LHCN-M2 (cell line): ENCODE measurements around the gene SNX20. TPM values are rescaled to one million over a fixed set of nuclear protein-coding genes. Genes with fewer than 3 reads are reported as not detected.

Source experiments
- DNase-seq: peaks from one replicate; pipeline ENCODE4 v3.0.0-alpha.2; 2012; ENCODE audit warnings: low read depth
- total RNA-seq: library from RNA; depleted of rRNA; stranded (reverse); fragments of >200 nt; gene quantifications from 2 replicates; pipeline ENCODE4 v1.2.3, GENCODE V29; 2014

The SNX20 gene
- total RNA-seq, 1 experiment from 2014 or later = not detected

- no peak for DNase-seq
These were observed 44.2 kb downstream of the SNX20 start for GRCh38 chr16:50636753-50637374.

GRCh38 chr16:50635505-50636392, 45.4 kb downstream of the SNX20 start:
- DNase-seq = no peak

- DNase-seq = no peak
These were observed 46.2 kb downstream of the SNX20 start for GRCh38 chr16:50634947-50635346.

GRCh38 chr16:50634090-50634489, 47.0 kb downstream of the SNX20 start:
- no peak for DNase-seq

- DNase-seq = no peak
These were observed 47.9 kb downstream of the SNX20 start for GRCh38 chr16:50632927-50633800.

- no peak for DNase-seq
These were observed 49.0 kb downstream of the SNX20 start for GRCh38 chr16:50631985-50632576.

- no peak for DNase-seq
These were observed 49.7 kb downstream of the SNX20 start for GRCh38 chr16:50631249-50631984.

GRCh38 chr16:50630394-50631020, 50.6 kb downstream of the SNX20 start:
- no peak for DNase-seq

- no peak for DNase-seq
These were observed 51.8 kb downstream of the SNX20 start for GRCh38 chr16:50629334-50629733.

GRCh38 chr16:50628156-50628802, 52.8 kb downstream of the SNX20 start:
- no peak for DNase-seq

GRCh38 chr16:50627419-50627818, 53.7 kb downstream of the SNX20 start:
- DNase-seq = no peak

- DNase-seq = no peak
These were observed 54.2 kb downstream of the SNX20 start for GRCh38 chr16:50626868-50627267.

GRCh38 chr16:50625374-50625773, 55.7 kb downstream of the SNX20 start:
- no peak for DNase-seq

- DNase-seq = no peak
These were observed 56.6 kb downstream of the SNX20 start for GRCh38 chr16:50624449-50624970.

- DNase-seq = no peak
These were observed 58.3 kb downstream of the SNX20 start for GRCh38 chr16:50622643-50623369.

- no peak for DNase-seq
These were observed 59.1 kb downstream of the SNX20 start for GRCh38 chr16:50622029-50622428.
